HUES48 (cell line): ENCODE results near the gene TRPM5.
A peak's percentile ranks its signal among the peaks of the same experiment; 100 is the strongest.
"Not testable (repeated sequence)": the region's sequence is repeated elsewhere in the genome, so short reads cannot be mapped to it uniquely, and the experiment has no call there.

Experiments used
- H3K27ac ChIP-seq: one replicate; pipeline ENCODE4 v1.7.0; 2013; ENCODE audit warnings: low read depth, low read length, inconsistent platforms
- H3K27me3 ChIP-seq: 2 replicates; pipeline ENCODE4 v1.6.1; 2013; ENCODE audit warnings: mild to moderate bottlenecking, low read length; ENCODE audit not compliant: control insufficient read depth, insufficient read depth
- H3K36me3 ChIP-seq: 2 replicates; pipeline ENCODE4 v1.6.1; 2013; ENCODE audit warnings: low read length; ENCODE audit not compliant: control insufficient read depth, insufficient read depth
- H3K4me1 ChIP-seq: 2 replicates; pipeline ENCODE4 v1.6.1; 2013; ENCODE audit warnings: mild to moderate bottlenecking, low read length; ENCODE audit not compliant: control insufficient read depth, insufficient read depth
- H3K4me3 ChIP-seq: 2 replicates; pipeline ENCODE4 v1.5.1; 2013; ENCODE audit warnings: mild to moderate bottlenecking, low read depth, low read length
- H3K9ac ChIP-seq: 2 replicates; pipeline ENCODE4 v1.6.1; 2013; ENCODE audit warnings: mild to moderate bottlenecking, low read depth, low read length, moderate library complexity
- H3K9me3 ChIP-seq: 2 replicates; pipeline ENCODE4 v1.6.1; 2013; ENCODE audit warnings: low read length; ENCODE audit not compliant: control insufficient read depth, insufficient read depth

TRPM5 gene

GRCh38 chr11:2443881-2444820 is at the start of gene TRPM5:
TRPM5 (minus strand) TSS chr11:2444514; CDS start chr11:2423036, 21,478 bp downstream.
- H3K36me3 ChIP-seq, result no peaks in the 10 kb centered on the region
- peak within 1 kb of the TSS; percentile 63 for H3K4me3 ChIP-seq
- no peak within 1 kb of the TSS for H3K9ac ChIP-seq
- no peaks in the 10 kb centered on the region for H3K4me1 ChIP-seq
- no peaks in the 10 kb centered on the region for H3K9me3 ChIP-seq
- H3K27ac ChIP-seq, result no peak within 1 kb of the TSS
- peaks cover 87% of the 10 kb centered on the region for H3K27me3 ChIP-seq

GRCh38 chr11:2489083-2489482 is 44.8 kb upstream of the TRPM5 start:
- Histone ChIP-seq H3K36me3 (no peaks in the 10 kb centered on the region), H3K9ac (no peak overlapping the region), H3K27ac (no peak overlapping the region), H3K27me3 (peaks cover 54% of the 10 kb centered on the region), H3K4me3 (no peak overlapping the region), H3K9me3 (peaks cover 7% of the 10 kb centered on the region), H3K4me1 (no peaks in the 10 kb centered on the region)

GRCh38 chr11:2488004-2488403 is 43.7 kb upstream of the TRPM5 start:
- Histone ChIP-seq H3K4me3 (no peak overlapping the region), H3K36me3 (no peaks in the 10 kb centered on the region), H3K27ac (no peak overlapping the region), H3K9ac (no peak overlapping the region), H3K27me3 (peaks cover 64% of the 10 kb centered on the region), H3K4me1 (no peaks in the 10 kb centered on the region), H3K9me3 (peaks cover 7% of the 10 kb centered on the region; the same call in 1 of the 2 replicates)

- Histone ChIP-seq H3K27me3 (peaks cover 52% of the 10 kb centered on the region), H3K4me1 (no peaks in the 10 kb centered on the region), H3K9me3 (peaks cover 13% of the 10 kb centered on the region), H3K9ac (no peak overlapping the region), H3K36me3 (no peaks in the 10 kb centered on the region), H3K4me3 (no peak overlapping the region), H3K27ac (no peak overlapping the region)
Observed at GRCh38 chr11:2484576-2485125, 40.3 kb upstream of the TRPM5 start.

- Histone ChIP-seq H3K27ac (no peak overlapping the region), H3K4me1 (no peaks in the 10 kb centered on the region), H3K27me3 (peaks cover 44% of the 10 kb centered on the region), H3K36me3 (no peaks in the 10 kb centered on the region), H3K9me3 (peaks cover 17% of the 10 kb centered on the region), H3K4me3 (no peak overlapping the region), H3K9ac (no peak overlapping the region)
Observed at GRCh38 chr11:2483426-2483825, 39.1 kb upstream of the TRPM5 start.

GRCh38 chr11:2482745-2483144 is 38.4 kb upstream of the TRPM5 start:
- Histone ChIP-seq H3K27me3 (peaks cover 40% of the 10 kb centered on the region), H3K27ac (no peak overlapping the region), H3K36me3 (no peaks in the 10 kb centered on the region), H3K4me1 (no peaks in the 10 kb centered on the region), H3K4me3 (no peak overlapping the region), H3K9me3 (peaks cover 10% of the 10 kb centered on the region), H3K9ac (no peak overlapping the region)

- Histone ChIP-seq H3K4me1 (no peaks in the 10 kb centered on the region), H3K36me3 (no peaks in the 10 kb centered on the region), H3K4me3 (no peak overlapping the region), H3K27ac (no peak overlapping the region), H3K27me3 (peaks cover 42% of the 10 kb centered on the region), H3K9ac (no peak overlapping the region), H3K9me3 (peaks cover 10% of the 10 kb centered on the region; the same call in 1 of the 2 replicates)
Observed at GRCh38 chr11:2482204-2482603, 37.9 kb upstream of the TRPM5 start.

- no peak overlapping the region for H3K4me3 ChIP-seq
- no peak overlapping the region for H3K27ac ChIP-seq
- no peak overlapping the region for H3K9ac ChIP-seq
- peaks cover 45% of the 10 kb centered on the region for H3K27me3 ChIP-seq
- peaks cover 10% of the 10 kb centered on the region; the same call in 1 of the 2 replicates for H3K9me3 ChIP-seq
- H3K4me1 ChIP-seq, result no peaks in the 10 kb centered on the region
- no peaks in the 10 kb centered on the region for H3K36me3 ChIP-seq
Observed at GRCh38 chr11:2481253-2481652, 36.9 kb upstream of the TRPM5 start.

GRCh38 chr11:2480874-2481220 is 36.5 kb upstream of the TRPM5 start:
- H3K9ac ChIP-seq, result no peak overlapping the region
- H3K27ac ChIP-seq, result no peak overlapping the region
- no peaks in the 10 kb centered on the region for H3K36me3 ChIP-seq
- H3K9me3 ChIP-seq, result peaks cover 10% of the 10 kb centered on the region; the same call in 1 of the 2 replicates
- H3K4me3 ChIP-seq, result no peak overlapping the region
- peaks cover 44% of the 10 kb centered on the region for H3K27me3 ChIP-seq
- H3K4me1 ChIP-seq, result no peaks in the 10 kb centered on the region

GRCh38 chr11:2480067-2480873 is 36.0 kb upstream of the TRPM5 start:
- not testable (repeated sequence) for H3K9ac ChIP-seq, H3K36me3 ChIP-seq, H3K4me1 ChIP-seq, H3K27ac ChIP-seq, H3K4me3 ChIP-seq
- H3K9me3 ChIP-seq, result peaks cover 10% of the 10 kb centered on the region
- peaks cover 50% of the 10 kb centered on the region for H3K27me3 ChIP-seq
